ENCODE measurements around the gene OPHN1. TPM values are rescaled to one million over a fixed set of nuclear protein-coding genes. Genes with fewer than 3 reads are reported as not detected.

OPHN1 gene
- total RNA-seq, 1 donor from 2014 or later: 0.04 TPM

DNA sequence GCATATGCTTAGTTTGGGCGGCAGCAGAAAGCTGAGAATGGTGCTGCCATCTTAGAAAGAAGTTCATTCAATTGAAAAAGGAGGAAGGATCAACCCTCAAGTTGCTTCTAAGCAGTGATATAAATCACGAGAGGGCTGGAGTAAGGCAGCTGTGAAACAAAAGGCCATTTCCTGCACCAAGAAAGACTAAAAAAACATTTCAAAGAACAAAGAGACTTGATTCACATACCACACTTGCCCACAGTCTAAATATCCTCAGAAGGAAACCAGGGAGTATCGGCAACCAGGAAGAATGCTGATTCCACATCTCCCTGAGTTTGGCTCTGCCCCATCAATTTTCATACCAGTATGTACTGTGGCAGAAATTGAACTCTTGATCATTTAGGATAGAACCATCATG is 240.1 kb downstream of the OPHN1 start:
- ATAC-seq (ENCODE audit: low read depth) (no peak), DNase-seq (no peak)
- intact Hi-C loops (cut with micrococcal nuclease): no loop called here
- Mint-ChIP-seq H3K36me3 (ENCODE audit: low read depth) (no peaks in the 10 kb centered on the region), H3K4me3 (no peak overlapping the region), H3K9me3 (no peaks in the 10 kb centered on the region), H3K27ac (no peak overlapping the region), H3K27me3 (no peaks in the 10 kb centered on the region), H3K4me1 (no peaks in the 10 kb centered on the region)
- ChIA-PET POLR2A (no interaction called here), CTCF (no interaction called here)
- TF ChIP-seq, protein P1, sequence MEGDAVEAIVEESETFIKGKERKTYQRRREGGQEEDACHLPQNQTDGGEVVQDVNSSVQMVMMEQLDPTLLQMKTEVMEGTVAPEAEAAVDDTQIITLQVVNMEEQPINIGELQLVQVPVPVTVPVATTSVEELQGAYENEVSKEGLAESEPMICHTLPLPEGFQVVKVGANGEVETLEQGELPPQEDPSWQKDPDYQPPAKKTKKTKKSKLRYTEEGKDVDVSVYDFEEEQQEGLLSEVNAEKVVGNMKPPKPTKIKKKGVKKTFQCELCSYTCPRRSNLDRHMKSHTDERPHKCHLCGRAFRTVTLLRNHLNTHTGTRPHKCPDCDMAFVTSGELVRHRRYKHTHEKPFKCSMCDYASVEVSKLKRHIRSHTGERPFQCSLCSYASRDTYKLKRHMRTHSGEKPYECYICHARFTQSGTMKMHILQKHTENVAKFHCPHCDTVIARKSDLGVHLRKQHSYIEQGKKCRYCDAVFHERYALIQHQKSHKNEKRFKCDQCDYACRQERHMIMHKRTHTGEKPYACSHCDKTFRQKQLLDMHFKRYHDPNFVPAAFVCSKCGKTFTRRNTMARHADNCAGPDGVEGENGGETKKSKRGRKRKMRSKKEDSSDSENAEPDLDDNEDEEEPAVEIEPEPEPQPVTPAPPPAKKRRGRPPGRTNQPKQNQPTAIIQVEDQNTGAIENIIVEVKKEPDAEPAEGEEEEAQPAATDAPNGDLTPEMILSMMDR (IDR thresholded peaks at IDR 0.05): no peak

DNA sequence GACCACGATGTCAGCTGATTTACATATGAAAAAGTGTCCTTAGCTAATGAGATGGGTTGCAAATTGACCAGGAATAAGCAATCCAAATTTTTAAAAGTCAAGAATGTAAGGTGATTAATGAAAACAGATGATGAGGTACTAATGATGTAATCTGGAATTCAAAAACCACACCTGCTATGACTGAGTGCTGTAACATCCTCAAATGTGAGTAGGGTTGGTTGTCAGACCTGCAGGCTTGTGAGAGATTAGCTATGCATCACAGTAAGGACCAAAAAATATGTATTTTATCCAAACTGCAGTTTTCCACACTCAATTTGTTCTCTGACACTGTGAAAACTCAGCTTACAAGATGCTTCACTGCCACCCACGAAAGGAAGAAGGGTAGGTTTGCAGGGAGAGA is 242.5 kb downstream of the OPHN1 start:
- DNase-seq (no peak), ATAC-seq (ENCODE audit: low read depth) (no peak)
- TF ChIP-seq, protein P1 (IDR thresholded peaks at IDR 0.05): no peak
- Mint-ChIP-seq H3K4me3 (no peak overlapping the region), H3K27me3 (no peaks in the 10 kb centered on the region), H3K4me1 (no peaks in the 10 kb centered on the region), H3K9me3 (no peaks in the 10 kb centered on the region), H3K36me3 (ENCODE audit: low read depth) (no peaks in the 10 kb centered on the region), H3K27ac (no peak overlapping the region)
- POLR2A ChIA-PET: no interaction called here
- CTCF ChIA-PET: no interaction called here
- intact Hi-C loops (cut with micrococcal nuclease): no loop called here

DNA sequence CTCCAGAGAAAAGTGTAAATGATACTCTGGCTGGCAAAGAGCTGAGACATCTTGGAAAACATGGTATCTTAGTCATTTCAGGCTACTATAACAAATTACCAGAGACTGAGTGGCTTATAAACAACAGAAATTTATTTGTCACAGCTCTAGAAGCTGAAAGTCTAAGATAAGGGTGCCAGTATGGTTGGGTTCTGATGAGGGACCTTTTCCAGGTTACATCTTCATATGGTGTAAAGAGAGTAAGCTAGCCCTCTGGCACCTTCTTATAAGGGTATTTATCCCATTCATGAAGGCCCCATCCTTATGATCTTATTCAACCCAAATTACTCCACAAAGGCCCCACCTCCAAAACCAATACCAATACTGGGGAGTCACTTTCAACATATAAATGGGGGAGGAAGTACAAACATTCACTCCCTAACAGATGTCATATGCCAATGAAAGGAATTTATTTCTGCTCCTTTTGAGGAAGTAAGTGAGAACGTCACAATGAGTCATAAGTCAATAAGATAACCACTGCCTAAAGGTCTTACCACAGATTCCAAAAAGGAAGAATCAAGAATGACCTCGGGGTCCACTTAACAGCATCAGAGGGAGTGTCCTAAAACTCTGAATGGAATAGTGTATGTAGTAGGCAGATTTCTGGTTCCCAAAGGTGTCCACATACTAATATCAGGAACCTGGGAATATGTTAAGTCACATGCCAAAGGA is 246.6 kb downstream of the OPHN1 start:
- POLR2A ChIA-PET: no interaction called here
- ATAC-seq (ENCODE audit: low read depth) (no peak), DNase-seq (no peak)
- H3K27me3 Mint-ChIP-seq: no peaks in the 10 kb centered on the region
- no peaks in the 10 kb centered on the region for H3K36me3 Mint-ChIP-seq (ENCODE audit: low read depth)
- TF ChIP-seq, protein P1 (IDR thresholded peaks at IDR 0.05): no peak
- no peak overlapping the region for H3K4me3 Mint-ChIP-seq
- H3K27ac Mint-ChIP-seq: no peak overlapping the region
- no peaks in the 10 kb centered on the region for H3K9me3 Mint-ChIP-seq
- intact Hi-C loops (cut with micrococcal nuclease): no loop called here
- H3K4me1 Mint-ChIP-seq: no peaks in the 10 kb centered on the region
- CTCF ChIA-PET: no interaction called here

DNA sequence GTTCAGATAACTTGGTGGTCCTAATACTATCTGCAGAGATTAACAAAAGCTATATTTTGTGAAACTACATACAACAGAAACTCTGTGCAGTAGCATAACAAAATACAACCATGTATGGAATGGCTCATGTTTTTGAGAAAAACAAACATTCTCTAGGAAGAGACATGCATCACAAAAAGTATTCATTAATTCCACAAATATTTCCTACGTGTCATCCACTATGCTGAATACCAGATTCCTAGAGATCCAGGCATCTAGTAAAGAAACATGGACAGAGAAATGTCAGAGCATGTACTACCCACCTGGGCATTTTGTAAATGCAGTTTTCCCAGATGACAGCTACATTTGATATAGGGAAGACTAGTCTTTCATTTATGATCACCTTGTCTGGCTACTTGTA is 248.1 kb downstream of the OPHN1 start:
- Mint-ChIP-seq H3K36me3 (ENCODE audit: low read depth) (no peaks in the 10 kb centered on the region), H3K27me3 (no peaks in the 10 kb centered on the region), H3K4me1 (no peaks in the 10 kb centered on the region), H3K9me3 (no peaks in the 10 kb centered on the region), H3K4me3 (no peak overlapping the region), H3K27ac (no peak overlapping the region)
- no peak for ATAC-seq (ENCODE audit: low read depth)
- intact Hi-C loops (cut with micrococcal nuclease): no loop called here
- ChIA-PET CTCF (no interaction called here), POLR2A (no interaction called here)
- no peak for DNase-seq
- TF ChIP-seq, protein P1 (IDR thresholded peaks at IDR 0.05): no peak

DNA sequence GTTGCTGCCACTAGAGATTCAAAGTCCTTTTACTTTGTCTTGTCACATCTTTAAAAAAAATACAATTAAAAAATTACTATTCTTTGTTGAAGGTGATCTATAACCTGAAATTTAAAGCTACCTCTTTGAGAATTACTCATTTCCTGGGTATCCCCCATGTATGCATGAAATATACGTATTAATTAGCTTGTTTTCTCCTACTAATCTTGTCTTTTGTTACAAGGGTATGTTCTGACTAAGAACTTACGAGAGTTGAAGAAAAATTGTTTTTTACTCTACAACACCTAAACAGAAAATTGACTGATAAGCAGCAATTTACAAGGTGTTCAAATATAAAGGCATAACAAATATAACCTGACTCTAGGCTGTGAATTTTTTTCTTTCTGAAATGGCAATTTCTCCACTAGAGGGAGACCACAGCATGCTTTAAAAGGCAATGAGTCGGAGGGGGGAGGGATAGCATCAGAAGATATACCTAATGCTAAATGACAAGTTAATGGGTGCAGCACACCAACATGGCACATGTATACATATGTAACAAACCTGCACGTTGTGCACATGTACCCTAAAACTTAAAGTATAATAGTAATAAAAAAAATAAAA is 249.6 kb downstream of the OPHN1 start:
- H3K27me3 Mint-ChIP-seq: no peaks in the 10 kb centered on the region
- ATAC-seq (ENCODE audit: low read depth) (no peak), DNase-seq (no peak)
- H3K4me3 Mint-ChIP-seq: no peak overlapping the region
- no peaks in the 10 kb centered on the region for H3K36me3 Mint-ChIP-seq (ENCODE audit: low read depth)
- H3K27ac Mint-ChIP-seq: no peak overlapping the region
- intact Hi-C loops (cut with micrococcal nuclease): no loop called here
- ChIA-PET POLR2A (no interaction called here), CTCF (no interaction called here)
- TF ChIP-seq, protein P1 (IDR thresholded peaks at IDR 0.05): no peak
- H3K4me1 Mint-ChIP-seq: no peaks in the 10 kb centered on the region
- H3K9me3 Mint-ChIP-seq: no peaks in the 10 kb centered on the region
